NB4 (cell line): ENCODE measurements around the gene NPPC.

Source experiments
- CTCF ChIP-seq: IDR thresholded peaks from one replicate; pipeline ENCODE4 v1.5.1; 2012; ENCODE audit warnings: low read depth, low read length
- POLR2A ChIP-seq: IDR thresholded peaks from 2 replicates; pipeline ENCODE4 v1.6.1; 2011; ENCODE audit warnings: mild to moderate bottlenecking; ENCODE audit not compliant: insufficient read length; ENCODE audit errors: extremely low read depth

GRCh38 chr2:231941673-231942072 lies 15.5 kb upstream of the NPPC start:
- TF ChIP-seq CTCF (no peak), POLR2A (no peak)
